SK-N-SH treated with all-trans-retinoic acid at 6 μM for 48 hours (cell line): Measurements from ENCODE around the gene PRKCB.

Source experiments
- ATAC-seq: fragments of 200-7000 bp; cut with Tn5 transposase; 3 replicates; pipeline ENCODE4 v1.9.1; 2020; ENCODE audit warnings: mild to moderate bottlenecking, moderate library complexity
- ARNTL ChIP-seq: fragments of 450-650 bp; formaldehyde crosslinking; IDR thresholded peaks from 2 replicates; pipeline ENCODE4 v1.5.0; 2020; ENCODE audit warnings: low read depth, mild to moderate bottlenecking, moderate library complexity, borderline replicate concordance
- BACH2 ChIP-seq: fragments of 250-450 bp; sonication (Bioruptor Pico); IDR thresholded peaks from 2 replicates; pipeline ENCODE4 v1.9.0; 2021; ENCODE audit warnings: mild to moderate bottlenecking, borderline replicate concordance
- CSDC2 ChIP-seq: fragments of 250-450 bp; sonication (Bioruptor Pico); IDR thresholded peaks from 2 replicates; pipeline ENCODE4 v1.5.0; 2020; ENCODE audit warnings: mild to moderate bottlenecking, moderate library complexity
- ESRRG ChIP-seq: fragments of 250-450 bp; sonication (Bioruptor Pico); IDR thresholded peaks from 2 replicates; pipeline ENCODE4 v1.6.1; 2021; ENCODE audit warnings: mild to moderate bottlenecking
- GLIS3 ChIP-seq: fragments of 250-450 bp; sonication (Bioruptor Pico); IDR thresholded peaks from 2 replicates; pipeline ENCODE4 v1.5.0; 2020; ENCODE audit warnings: mild to moderate bottlenecking, moderate library complexity
- OSR1 ChIP-seq: fragments of 250-450 bp; sonication (Bioruptor Pico); IDR thresholded peaks from 2 replicates; pipeline ENCODE4 v1.8.0; 2022; ENCODE audit warnings: moderate library complexity, mild to moderate bottlenecking, inconsistent platforms
- PPARA ChIP-seq: fragments of 250-450 bp; sonication (Bioruptor Pico); IDR thresholded peaks from 2 replicates; pipeline ENCODE4 v1.5.0; 2020; ENCODE audit warnings: mild to moderate bottlenecking, borderline replicate concordance
- RARB ChIP-seq: fragments of 250-450 bp; sonication (Bioruptor Pico); IDR thresholded peaks from 2 replicates; pipeline ENCODE4 v1.8.0; 2021; ENCODE audit warnings: mild to moderate bottlenecking, moderate library complexity
- SNAI2 ChIP-seq: fragments of 250-450 bp; sonication (Bioruptor Pico); IDR thresholded peaks from 2 replicates; pipeline ENCODE4 v1.5.0; 2020; ENCODE audit warnings: mild to moderate bottlenecking, moderate library complexity
- TCF4 ChIP-seq: fragments of 250-450 bp; sonication (Bioruptor Pico); IDR thresholded peaks from 2 replicates; pipeline ENCODE4 v1.8.0; 2021; ENCODE audit warnings: mild to moderate bottlenecking, moderate library complexity, borderline replicate concordance
- ZC3H10 ChIP-seq: fragments of 250-450 bp; sonication (Bioruptor Pico); IDR thresholded peaks from 2 replicates; pipeline ENCODE4 v1.5.1; 2021; ENCODE audit warnings: mild to moderate bottlenecking, moderate library complexity
- ZFP3 ChIP-seq: fragments of 250-450 bp; sonication (Bioruptor Pico); IDR thresholded peaks from 2 replicates; pipeline ENCODE4 v1.5.0; 2020; ENCODE audit warnings: mild to moderate bottlenecking, moderate library complexity
- ZNF565 ChIP-seq: fragments of 450-650 bp; formaldehyde crosslinking; conservative IDR thresholded peaks from 2 replicates; pipeline ENCODE4 v1.5.0; 2020; ENCODE audit warnings: low read depth, mild to moderate bottlenecking, moderate library complexity
- ZNF8 ChIP-seq: fragments of 450-650 bp; formaldehyde crosslinking; IDR thresholded peaks from 2 replicates; pipeline ENCODE4 v1.5.0; 2020; ENCODE audit warnings: mild to moderate bottlenecking, moderate library complexity
- TF ChIP-seq, protein P1 (sequence below): fragments of 250-450 bp; sonication (Bioruptor Pico); IDR thresholded peaks from 2 replicates; pipeline ENCODE4 v1.8.0; 2021; ENCODE audit warnings: low read depth, mild to moderate bottlenecking, moderate library complexity, borderline replicate concordance
- TF ChIP-seq, protein P2 (sequence below): fragments of 250-450 bp; sonication (Bioruptor Pico); IDR thresholded peaks from 2 replicates; pipeline ENCODE4 v1.5.0; 2020; ENCODE audit warnings: mild to moderate bottlenecking, moderate library complexity
- TF ChIP-seq, protein P3 (sequence below): fragments of 250-450 bp; sonication (Bioruptor Pico); IDR thresholded peaks from 2 replicates; pipeline ENCODE4 v1.5.1; 2021; ENCODE audit warnings: mild to moderate bottlenecking, moderate library complexity
- TF ChIP-seq, protein P4 (sequence below): fragments of 250-450 bp; sonication (Bioruptor Pico); IDR thresholded peaks from 2 replicates; pipeline ENCODE4 v1.8.0; 2020; ENCODE audit warnings: mild to moderate bottlenecking, moderate library complexity, borderline replicate concordance

Gene PRKCB

DNA sequence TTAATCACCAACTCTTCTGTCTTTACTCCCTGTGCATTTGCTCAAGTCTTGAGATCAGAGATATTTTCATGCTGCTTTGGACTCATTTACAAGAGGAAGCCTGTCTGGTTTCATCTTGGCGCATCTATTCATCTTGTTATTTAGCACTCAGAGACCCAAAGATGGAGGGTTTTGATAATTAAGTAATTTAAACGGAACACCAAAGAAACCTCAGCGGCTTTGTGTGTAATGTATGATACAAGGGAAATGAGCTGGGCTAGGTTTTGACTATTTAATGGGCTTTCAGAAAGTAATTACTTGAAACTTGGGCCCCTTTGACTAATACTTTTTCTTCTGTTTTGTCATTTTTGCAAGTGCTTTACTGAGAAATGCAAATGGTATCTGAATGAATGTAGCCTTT lies 354.2 kb downstream of the PRKCB start:
- no peak for ATAC-seq
- TF ChIP-seq ESRRG (CRISPR knock-in tag) (no peak), SNAI2 (CRISPR knock-in tag) (no peak), TCF4 (no peak), ZNF8 (CRISPR knock-in tag) (no peak), ZNF565 (CRISPR knock-in tag) (no peak), RARB (CRISPR knock-in tag) (no peak), ZFP3 (CRISPR knock-in tag) (no peak), GLIS3 (CRISPR knock-in tag) (no peak), OSR1 (CRISPR knock-in tag) (no peak), ZC3H10 (no peak)
- TF ChIP-seq, protein P1, sequence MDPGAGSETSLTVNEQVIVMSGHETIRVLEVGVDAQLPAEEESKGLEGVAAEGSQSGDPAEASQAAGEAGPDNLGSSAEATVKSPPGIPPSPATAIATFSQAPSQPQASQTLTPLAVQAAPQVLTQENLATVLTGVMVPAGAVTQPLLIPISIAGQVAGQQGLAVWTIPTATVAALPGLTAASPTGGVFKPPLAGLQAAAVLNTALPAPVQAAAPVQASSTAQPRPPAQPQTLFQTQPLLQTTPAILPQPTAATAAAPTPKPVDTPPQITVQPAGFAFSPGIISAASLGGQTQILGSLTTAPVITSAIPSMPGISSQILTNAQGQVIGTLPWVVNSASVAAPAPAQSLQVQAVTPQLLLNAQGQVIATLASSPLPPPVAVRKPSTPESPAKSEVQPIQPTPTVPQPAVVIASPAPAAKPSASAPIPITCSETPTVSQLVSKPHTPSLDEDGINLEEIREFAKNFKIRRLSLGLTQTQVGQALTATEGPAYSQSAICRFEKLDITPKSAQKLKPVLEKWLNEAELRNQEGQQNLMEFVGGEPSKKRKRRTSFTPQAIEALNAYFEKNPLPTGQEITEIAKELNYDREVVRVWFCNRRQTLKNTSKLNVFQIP (CRISPR knock-in tag) = no peak
- TF ChIP-seq, protein P2, sequence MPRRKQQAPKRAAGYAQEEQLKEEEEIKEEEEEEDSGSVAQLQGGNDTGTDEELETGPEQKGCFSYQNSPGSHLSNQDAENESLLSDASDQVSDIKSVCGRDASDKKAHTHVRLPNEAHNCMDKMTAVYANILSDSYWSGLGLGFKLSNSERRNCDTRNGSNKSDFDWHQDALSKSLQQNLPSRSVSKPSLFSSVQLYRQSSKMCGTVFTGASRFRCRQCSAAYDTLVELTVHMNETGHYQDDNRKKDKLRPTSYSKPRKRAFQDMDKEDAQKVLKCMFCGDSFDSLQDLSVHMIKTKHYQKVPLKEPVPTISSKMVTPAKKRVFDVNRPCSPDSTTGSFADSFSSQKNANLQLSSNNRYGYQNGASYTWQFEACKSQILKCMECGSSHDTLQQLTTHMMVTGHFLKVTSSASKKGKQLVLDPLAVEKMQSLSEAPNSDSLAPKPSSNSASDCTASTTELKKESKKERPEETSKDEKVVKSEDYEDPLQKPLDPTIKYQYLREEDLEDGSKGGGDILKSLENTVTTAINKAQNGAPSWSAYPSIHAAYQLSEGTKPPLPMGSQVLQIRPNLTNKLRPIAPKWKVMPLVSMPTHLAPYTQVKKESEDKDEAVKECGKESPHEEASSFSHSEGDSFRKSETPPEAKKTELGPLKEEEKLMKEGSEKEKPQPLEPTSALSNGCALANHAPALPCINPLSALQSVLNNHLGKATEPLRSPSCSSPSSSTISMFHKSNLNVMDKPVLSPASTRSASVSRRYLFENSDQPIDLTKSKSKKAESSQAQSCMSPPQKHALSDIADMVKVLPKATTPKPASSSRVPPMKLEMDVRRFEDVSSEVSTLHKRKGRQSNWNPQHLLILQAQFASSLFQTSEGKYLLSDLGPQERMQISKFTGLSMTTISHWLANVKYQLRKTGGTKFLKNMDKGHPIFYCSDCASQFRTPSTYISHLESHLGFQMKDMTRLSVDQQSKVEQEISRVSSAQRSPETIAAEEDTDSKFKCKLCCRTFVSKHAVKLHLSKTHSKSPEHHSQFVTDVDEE (CRISPR knock-in tag) = no peak
- TF ChIP-seq, protein P3, sequence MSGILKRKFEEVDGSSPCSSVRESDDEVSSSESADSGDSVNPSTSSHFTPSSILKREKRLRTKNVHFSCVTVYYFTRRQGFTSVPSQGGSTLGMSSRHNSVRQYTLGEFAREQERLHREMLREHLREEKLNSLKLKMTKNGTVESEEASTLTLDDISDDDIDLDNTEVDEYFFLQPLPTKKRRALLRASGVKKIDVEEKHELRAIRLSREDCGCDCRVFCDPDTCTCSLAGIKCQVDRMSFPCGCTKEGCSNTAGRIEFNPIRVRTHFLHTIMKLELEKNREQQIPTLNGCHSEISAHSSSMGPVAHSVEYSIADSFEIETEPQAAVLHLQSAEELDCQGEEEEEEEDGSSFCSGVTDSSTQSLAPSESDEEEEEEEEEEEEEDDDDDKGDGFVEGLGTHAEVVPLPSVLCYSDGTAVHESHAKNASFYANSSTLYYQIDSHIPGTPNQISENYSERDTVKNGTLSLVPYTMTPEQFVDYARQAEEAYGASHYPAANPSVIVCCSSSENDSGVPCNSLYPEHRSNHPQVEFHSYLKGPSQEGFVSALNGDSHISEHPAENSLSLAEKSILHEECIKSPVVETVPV (CRISPR knock-in tag) = no peak
- TF ChIP-seq, all 23 proteins: peak for 0

DNA sequence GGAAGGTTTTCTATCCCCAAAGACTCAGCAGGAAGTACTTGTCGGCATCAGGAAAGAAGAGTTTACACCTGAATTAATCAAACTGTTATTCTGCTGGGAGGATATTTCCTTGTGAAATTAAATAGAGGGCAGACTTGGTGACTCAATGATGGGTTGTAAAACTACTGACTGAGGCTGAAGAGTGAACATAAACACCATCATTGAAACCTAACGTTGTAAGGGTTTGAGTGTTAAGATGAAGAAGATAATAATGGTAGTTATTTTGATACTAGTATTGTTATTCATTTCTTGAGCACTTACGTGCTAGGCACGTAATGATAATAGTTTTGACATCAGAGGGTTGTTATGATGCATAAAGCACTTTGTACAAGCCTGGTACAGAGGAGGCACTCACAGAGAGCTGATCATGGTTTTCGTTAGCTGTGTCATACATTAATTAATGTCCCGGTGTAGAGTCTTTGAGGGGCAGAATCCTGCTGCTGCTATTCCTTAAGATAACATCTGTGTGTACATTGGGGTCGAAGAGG lies 356.2 kb downstream of the PRKCB start:
- ATAC-seq = no peak

DNA sequence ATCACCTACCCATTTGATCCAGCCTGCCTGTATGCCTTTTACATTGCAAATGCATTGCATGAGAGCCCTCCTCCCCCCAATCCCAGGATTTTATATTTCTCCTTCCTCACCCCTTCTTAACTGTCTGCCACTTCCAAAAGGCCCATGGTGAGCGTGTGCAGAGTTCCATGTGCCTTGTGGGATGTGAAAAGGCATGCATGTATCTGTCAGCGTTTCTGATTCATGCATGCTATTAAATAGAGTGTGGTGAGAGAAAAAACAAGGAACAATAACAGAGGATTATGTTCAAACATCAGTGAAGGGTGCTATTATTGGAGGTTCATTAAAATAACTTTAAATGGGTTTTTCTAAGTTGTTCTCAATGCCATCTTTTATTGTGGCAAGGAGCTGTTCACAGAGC lies 359.4 kb downstream of the PRKCB start:
- TF ChIP-seq ARNTL (CRISPR knock-in tag) = no peak
- TF ChIP-seq PPARA = no peak
- TF ChIP-seq RARB (CRISPR knock-in tag) = no peak
- TF ChIP-seq, protein P3 (CRISPR knock-in tag) = no peak
- no peak for TF ChIP-seq TCF4
- TF ChIP-seq, protein P2 (CRISPR knock-in tag) = no peak
- TF ChIP-seq, protein P4, sequence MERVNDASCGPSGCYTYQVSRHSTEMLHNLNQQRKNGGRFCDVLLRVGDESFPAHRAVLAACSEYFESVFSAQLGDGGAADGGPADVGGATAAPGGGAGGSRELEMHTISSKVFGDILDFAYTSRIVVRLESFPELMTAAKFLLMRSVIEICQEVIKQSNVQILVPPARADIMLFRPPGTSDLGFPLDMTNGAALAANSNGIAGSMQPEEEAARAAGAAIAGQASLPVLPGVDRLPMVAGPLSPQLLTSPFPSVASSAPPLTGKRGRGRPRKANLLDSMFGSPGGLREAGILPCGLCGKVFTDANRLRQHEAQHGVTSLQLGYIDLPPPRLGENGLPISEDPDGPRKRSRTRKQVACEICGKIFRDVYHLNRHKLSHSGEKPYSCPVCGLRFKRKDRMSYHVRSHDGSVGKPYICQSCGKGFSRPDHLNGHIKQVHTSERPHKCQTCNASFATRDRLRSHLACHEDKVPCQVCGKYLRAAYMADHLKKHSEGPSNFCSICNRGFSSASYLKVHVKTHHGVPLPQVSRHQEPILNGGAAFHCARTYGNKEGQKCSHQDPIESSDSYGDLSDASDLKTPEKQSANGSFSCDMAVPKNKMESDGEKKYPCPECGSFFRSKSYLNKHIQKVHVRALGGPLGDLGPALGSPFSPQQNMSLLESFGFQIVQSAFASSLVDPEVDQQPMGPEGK = no peak
- TF ChIP-seq BACH2 (CRISPR knock-in tag) = no peak
- ATAC-seq = no peak

More for the DNA sequence above, 356.2 kb downstream of the PRKCB start:
- TF ChIP-seq ZFP3 (CRISPR knock-in tag) (no peak), ESRRG (CRISPR knock-in tag) (no peak), ZNF8 (CRISPR knock-in tag) (no peak), ZC3H10 (no peak), CSDC2 (CRISPR knock-in tag) (no peak), OSR1 (CRISPR knock-in tag) (no peak)
